NCI-H128 (cell line): ENCODE measurements around the gene TPD52L2.
"Not testable (repeated sequence)": the region's sequence is repeated elsewhere in the genome, so short reads cannot be mapped to it uniquely, and the experiment has no call there.

Experiments
- DNase-seq: peaks from one replicate; lab custom pipeline; 2025; ENCODE audit not compliant: unreplicated experiment; lab: John Stamatoyannopoulos, UW

The TPD52L2 gene

DNA sequence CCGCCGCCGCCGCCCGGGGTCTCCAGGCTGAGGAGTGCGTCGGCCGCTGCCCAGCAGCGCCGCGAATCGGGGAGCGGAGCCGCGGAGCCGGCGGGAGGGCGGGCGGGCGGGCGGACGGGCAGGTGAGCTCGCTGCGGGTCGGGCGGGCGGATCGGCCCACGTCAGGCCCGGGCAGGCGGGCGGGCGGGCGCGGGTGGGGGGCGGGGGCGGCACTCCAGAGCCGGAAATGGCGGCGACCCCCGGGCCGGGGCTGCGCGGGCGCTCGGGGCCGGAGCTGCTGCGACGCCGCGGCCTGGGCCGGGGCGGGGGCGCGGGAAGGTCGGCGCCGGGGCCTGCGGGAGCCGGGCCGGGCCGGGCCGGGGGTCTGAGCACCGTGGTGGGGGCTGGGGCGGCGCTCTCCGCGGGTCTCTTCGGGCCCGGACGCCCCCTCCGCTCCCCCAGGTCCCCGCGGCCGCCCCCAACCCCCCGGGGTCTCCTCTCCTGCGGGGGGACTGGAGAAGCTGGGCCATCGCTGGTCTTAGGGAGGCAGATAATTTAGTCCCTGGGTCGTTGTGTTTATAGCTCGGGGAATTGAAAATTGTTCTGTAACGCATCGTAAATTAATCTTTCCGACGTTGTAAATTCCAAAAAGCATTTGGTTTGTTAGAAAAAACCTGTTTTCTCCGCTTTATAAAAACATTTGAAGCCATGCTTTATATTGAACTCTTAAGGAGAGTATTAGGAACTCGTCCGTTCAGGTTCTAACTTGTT, 30.3 kb downstream of the TPD52L2 start:
- DNase-seq: no peak

DNA sequence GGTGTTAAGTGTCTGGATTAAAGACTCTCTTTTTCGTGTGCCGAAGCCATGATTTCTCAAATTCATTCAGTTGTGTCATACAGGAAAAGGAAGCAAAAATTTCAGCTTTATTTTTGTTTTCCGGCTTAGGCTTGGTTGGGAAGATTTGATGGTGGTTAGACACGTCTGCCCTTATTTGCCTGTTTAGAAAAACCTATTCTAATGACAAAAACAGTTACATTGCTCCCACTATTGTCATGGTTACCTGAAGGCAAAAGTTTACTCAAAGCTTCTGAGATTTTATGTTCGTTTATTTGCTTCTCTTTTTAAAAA, 30.8 kb downstream of the TPD52L2 start:
- no peak for DNase-seq

GRCh38 chr20:63896264-63897105, 31.4 kb downstream of the TPD52L2 start:
- DNase-seq: peak; percentile 7

DNA sequence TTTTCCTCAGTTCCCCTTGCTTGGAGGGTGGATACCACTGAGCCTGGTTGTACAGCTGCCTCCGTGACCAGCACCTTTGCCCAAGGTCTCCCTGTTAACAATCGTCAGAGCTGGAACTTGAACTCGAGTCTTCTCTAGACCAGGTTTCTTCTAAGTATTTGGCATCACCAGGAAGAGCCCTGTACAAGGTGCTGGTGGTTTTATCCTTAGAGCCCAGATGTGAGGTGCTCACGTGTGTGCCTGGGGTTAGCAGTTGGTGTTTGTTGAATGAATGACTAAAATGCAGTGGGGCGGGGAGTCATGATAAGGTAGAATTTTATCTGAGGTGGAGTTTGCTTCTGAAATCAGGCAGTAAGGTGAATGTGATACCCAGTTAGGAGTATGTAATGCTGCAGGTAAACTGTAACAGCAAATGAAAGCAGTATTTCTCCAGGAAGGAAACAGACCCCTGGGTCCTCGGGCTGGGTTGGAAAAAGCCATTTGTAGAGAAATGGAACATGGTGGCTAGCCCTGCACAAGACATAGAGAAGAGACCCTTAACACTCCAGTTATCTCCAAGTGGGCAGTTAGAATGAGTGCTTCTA, 33.0 kb downstream of the TPD52L2 start:
- DNase-seq: no peak

DNA sequence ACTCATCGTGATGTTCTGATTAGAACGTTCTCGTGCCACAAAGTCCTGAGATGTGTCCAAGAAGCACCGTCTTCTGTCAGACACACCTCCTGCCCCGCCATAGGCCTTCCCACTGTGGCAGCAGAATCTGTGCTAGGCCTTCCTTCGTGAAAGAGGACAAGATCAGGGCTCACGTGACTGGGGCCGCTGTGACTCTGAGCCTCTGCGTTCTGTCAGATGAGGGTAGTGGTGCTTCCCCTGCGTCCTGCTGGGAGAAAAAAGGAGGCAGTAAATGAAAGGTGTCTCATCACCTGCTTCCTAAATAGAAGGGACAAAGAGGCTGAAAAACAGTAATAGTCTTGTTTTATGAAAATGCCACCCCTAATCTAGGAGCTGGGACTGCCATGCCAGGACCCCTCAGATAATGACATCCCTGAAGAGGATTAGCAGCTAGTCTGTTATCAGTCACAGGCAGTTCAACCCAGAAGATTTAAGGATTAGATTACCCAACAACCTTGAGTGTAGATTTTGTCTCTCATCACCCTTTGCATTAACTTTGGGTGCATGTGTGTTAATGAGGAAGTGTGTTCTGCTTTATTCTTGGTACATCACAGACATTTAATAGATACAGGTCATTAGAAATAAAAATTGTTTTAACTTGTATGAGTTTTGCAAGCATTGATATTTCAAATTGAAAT, 34.0 kb downstream of the TPD52L2 start:
- DNase-seq: no peak

- no peak for DNase-seq
These were observed 35.3 kb downstream of the TPD52L2 start for GRCh38 chr20:63900413-63900812.

DNA sequence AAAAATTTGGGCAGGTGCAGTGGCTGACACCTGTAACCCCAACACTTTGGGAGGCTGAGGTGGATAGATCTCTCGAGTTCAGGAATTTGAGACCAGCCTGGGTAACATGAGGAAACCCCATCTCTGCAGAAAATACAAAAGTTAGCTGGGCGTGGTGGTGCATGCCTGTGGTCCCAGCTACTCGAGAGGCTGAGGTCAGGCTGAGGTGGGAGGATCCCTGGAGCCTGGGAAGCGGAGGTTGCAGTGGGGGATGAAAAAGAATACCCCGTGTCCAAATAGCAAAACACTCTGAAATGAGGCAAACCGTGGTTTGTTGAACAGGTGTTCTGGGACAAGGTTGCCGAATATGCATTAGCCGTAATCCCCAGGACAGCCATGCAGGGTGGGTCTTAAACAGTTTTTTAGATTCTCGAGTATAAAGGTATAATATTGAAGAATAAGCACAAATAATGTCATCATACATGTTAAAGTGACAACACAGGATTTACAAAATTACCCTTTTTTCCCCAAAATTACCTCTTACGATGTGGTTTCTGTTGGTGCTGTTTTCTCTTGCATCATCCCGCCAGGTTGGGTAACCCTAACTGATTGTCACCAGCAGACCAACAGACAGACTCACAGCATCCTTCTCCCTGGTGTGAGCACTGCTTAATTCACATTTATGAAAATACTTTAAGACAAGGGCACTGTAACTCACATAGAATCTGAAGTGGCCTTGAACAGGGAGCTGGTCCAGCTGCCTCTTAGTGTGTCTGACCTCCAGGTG, 38.9 kb downstream of the TPD52L2 start:
- DNase-seq: no peak

DNA sequence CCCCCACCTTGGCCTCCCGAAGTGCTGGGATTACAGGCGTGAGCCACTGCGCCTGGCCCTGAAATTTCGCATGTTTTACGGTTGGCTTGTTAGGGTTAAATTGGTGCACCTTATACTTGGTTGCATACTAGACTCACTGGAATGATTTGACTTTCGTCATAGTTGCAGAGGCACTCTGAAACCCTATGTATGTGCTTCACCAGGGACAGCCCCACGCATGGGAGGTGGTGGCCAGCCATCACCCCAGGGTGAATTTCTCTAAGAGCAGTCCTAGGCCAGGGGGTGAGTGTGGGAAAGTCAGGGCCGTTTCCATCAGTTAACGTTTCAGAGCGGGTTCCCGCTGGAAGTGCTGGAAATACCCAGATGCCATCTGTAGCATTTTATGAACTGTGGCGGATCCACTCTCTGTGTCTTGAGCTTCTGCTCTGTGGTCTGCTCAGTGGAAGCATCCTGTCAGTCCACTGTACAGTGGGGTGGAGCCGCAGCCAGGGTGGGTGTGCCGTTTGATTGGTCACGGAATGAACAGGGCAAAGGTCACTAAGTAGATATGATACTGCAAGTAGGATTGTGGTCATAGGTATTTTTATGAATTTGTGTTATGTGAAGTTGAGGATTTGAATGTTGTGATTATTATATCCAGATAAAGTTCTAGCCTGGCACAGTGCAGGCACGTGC, 43.1 kb downstream of the TPD52L2 start:
- DNase-seq: no peak

DNA sequence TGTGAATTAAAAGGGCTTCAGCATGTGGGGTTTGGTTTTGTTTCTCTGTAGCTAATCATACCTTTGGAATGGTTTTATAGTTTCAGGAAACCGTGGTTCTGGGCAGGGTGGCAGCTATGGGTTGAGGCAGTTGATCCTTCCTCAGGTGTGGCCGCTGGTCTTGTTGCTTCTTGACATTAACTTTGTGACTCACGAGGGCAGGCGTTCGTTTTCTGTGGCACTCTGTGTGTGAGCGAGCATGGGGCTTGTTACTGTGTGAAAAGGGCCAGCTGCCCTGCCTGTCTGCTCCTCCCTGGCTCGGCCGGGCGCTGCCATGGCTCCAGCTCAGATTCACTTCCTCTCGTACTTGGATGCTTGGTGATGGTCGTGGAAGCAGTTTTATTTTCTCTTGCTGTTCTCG, 46.1 kb downstream of the TPD52L2 start:
- no peak for DNase-seq

DNA sequence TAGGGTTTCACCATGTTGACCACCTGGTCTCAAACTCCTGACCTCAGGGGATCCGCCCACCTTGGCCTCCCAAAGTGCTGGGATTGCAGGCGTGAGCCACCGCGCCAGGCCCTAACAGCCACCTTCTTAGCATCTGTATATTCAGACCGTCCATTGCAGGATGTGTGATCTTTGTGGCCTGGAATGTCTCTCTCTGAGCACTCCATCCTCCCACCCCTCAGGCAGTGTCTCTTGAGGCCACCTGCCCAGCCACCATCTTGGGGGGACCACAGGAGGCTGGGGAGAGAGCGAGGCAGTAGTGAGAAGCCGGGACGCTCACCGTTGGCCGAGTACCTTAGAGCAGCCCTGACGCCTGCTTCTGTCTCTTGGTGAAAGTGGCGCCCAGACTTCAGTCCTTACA, 48.7 kb downstream of the TPD52L2 start:
- no peak for DNase-seq

- no peak for DNase-seq
These were observed 50.4 kb downstream of the TPD52L2 start for GRCh38 chr20:63915471-63915870.

GRCh38 chr20:63916371-63916939, 51.4 kb downstream of the TPD52L2 start:
- DNase-seq: not testable (repeated sequence)

GRCh38 chr20:63917811-63918210, 52.7 kb downstream of the TPD52L2 start:
- no peak for DNase-seq

DNA sequence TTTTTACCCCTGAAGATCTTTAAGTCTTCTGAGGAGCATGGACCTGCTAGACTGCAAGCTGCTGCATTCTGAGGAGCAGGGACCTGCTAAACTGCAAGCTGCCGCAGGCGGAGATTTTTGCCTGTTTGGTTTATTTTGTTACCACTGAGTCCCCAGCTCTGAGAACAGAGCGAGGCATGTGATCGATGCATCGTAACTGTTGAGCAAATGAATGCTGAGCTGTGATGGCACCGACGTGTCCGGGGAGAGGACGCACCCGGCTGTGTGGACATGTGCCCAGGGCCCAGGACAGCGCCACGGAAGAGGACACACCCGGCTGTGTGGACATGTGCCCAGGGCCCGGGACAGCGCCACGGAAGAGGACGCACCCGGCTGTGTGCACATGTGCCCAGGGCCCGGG, 54.1 kb downstream of the TPD52L2 start:
- DNase-seq: no peak

DNA sequence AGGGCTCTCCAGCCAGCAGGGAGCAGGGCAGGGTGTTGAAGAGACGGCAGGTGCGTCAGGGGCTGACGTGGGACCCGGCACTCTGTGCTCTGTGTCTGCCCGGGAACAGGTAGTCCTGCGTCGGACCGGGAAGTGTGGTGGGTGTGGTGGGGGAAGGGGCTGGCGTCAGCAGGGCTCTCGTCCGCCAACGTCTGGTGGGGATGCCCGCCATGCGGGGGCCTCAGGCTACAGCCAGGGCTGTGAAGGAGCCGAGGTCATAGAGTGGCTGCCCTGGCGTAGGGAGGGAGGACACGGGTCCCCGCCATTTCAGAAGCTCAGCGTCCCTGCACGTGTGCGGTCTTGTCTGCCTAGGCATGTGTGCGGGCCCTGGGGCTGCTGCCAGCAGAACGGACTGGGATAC, 55.2 kb downstream of the TPD52L2 start:
- DNase-seq: no peak

- DNase-seq: no peak
These were observed 58.6 kb downstream of the TPD52L2 start for GRCh38 chr20:63923651-63924050.

- no peak for DNase-seq
These were observed 59.2 kb downstream of the TPD52L2 start for GRCh38 chr20:63924241-63924640.

- no peak for DNase-seq
These were observed 61.2 kb downstream of the TPD52L2 start for GRCh38 chr20:63926298-63926697.

GRCh38 chr20:63929071-63929470, 64.0 kb downstream of the TPD52L2 start:
- DNase-seq: no peak

DNA sequence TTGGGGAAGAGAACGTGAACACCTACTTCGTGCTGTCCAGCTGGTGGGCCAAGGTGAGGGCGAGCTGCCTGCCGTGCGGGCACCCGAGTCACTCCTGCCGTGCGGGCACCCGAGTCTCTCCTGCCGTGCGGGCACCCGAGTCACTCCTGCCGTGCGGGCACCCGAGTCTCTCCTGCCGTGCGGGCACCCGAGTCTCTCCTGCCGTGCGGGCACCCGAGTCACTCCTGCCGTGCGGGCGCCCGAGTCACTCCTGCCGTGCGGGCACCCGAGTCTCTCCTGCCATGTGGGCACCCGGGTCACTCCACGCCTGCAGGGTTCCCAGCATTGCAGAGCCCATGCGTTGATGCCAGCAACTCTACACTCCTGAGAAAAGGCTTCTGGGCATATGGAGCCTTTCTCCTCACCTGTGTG, 64.4 kb downstream of the TPD52L2 start:
- not testable (repeated sequence) for DNase-seq
